EL (cell line): ENCODE data around the gene EXOSC9.

Experiments used
- DNase-seq: peaks from one replicate; pipeline ENCODE4 v3.0.0-alpha.2; 2016

Gene EXOSC9

DNA sequence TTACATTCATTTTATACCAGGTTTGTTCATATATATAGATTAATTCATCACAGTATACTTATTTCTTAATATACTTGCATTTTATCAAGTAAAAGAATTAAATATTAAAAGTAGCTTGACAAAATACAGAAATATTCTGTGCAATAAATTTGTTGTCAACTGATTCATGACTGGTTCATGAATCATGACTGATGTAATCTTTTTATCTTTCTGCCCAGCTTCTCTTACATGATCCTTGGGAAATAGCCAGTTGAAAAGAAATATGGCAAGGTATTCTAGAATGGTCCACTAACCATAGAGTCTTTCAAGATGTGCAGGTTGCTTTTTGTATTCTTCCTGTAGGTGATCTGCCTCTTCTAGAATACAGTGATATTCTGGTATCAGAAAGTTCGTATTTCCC, 26.7 kb downstream of the EXOSC9 start:
- peak; percentile 57 for DNase-seq

DNA sequence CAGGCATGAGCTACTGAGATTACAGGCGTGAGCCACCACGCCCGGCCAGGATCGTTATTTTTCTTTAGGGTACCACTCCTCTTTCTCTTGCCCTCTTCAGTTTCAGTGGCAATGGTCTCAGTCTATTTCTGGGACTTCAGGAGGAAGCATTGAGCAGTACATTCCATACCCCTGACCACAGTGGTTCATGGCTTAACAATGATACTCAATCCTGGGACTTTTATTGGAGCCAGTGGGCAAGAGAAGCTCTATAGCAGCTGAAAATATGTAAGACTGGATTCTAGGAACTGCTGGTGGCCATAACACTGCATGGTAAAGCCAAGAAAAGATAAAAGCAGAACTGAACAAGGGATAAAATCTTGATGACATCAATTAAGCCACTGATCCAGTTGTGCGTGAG, 28.4 kb downstream of the EXOSC9 start:
- DNase-seq = peak; percentile 46

DNA sequence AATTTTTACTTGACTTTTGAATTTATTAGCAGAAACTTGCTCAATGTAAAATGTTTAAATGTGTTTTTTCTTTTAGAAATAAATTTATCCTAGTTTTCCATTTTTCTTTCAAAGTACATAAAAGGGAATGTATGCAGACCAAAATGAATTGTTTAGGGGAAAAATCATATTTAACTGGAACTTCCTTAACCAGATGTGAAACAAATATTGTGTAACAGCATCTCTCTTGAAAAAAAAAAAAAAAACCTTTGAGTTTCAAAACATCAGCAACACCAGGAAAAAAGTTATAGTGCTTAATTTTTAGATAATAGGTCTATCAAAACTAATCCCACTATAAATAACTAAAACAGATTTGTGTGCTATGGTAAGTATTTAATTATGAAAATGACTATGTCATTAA, 37.0 kb downstream of the EXOSC9 start:
- DNase-seq = no peak

DNA sequence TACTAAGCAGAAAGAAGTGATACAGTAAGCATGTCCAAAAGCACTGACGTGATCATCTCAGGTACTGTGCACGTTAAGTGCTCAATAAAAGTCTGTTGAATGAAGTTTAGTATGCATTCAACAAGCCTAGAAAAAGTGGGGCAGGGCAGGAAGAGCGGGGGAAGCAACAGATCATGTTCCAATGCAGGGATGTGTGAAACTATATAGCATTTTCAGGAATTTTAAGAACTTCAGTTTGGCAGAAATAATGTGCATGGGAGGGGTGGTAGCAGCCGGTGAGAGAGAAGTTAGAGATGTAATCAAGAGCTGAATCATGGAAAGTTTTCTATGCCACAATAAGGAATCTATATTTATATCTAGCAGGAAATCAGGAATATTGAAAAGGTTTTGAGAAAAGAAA, 41.7 kb downstream of the EXOSC9 start:
- DNase-seq = no peak

DNA sequence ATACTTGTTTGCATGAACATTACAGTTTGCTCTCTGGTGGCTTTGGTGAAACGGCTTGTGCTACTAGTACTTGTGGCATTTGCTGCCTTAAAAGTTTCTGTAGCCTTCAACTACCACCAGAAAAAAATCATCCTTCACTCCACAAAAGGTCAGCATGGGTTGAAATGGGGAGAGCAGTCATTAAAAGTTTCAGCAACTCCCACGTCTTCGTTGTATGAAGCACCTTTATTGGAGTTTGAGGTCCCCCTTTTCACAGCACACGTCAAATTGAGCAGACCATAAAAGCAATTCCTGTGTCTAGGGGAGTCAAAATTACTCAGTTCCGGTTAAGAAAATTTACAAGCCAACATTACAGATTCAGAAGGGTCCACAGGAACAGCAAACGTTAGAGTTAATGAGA, 45.5 kb downstream of the EXOSC9 start:
- no peak for DNase-seq

DNA sequence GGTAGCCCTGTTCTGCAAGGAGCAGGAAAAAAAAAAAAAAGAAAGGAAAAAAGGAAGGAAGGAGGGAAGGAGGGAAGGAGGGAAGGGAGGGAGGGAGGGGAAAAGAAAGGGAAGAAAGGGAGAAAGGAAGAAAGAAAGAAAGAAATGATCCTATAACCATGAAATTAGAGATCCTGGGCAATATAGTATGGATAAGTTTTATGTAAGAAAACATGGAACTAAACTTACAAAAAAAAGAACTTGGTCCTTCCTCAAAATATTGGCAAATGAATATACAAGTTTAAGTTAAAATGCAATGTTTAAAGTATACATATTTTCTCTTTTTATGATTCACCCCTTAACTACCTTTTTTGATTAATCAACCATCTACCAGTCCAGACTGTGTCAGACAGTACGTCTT, 50.2 kb downstream of the EXOSC9 start:
- no peak for DNase-seq

DNA sequence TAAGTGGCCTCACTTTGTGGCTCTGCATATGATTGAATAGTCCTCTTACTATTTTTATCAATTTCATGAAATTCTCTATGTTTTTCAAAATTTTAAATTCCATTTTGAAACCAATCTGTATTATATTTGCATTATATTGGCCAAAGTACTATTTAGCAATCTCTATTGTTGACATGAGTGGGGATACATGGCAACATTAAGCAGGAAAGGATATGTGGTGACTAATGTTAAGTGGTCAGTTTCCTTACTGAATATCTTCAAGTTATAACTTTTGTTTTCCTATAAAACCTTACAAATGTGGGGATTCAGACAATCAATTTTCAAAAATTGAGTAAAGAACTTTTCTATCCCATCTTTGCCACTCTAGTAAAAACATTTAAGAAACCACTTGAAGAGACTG, 59.0 kb downstream of the EXOSC9 start:
- no peak for DNase-seq

DNA sequence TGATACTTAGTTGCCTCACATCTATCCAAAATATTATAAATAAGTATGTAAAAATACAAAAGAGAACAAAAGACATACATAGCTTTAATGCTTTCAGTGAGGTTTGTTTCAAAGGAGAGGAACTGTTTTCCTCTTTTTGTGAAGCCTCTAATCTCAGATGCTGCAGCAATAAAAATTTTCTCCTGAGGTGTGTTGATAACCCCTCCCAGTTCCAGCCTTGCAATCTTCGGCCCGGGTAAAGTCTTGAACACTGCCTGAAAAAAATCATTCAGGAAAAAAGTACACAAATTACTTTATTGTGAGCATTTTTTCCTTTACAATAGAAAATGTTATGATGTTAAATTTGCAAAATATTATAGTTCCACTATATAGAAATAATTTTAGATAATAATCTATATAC, 60.3 kb downstream of the EXOSC9 start:
- no peak for DNase-seq

DNA sequence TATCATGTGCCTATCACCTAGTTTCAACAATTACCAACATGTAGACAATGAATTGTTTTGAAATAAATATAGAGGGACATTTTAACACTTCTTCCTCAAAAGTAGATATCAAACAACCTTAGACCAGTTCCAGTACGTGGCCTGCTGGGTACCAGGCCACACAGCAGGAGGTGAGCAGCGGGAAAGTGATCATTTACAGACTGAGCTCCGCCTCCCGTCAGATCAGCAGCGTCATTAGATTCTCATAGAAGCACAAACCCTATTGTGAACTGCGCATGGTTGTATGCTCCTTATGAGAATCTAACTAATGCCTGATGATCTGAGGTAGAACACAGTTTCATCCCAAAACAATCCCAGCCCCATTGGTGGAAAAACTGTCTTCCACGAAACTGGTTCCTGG, 62.7 kb downstream of the EXOSC9 start:
- DNase-seq = no peak
